Mucosa of rectum (tissue), 2 donors: ENCODE results near the gene GPR137.

ENCODE experiments used
- H3K27ac ChIP-seq, 2 donors: one replicate each; pipeline ENCODE4 v1.7.0; 2013; ENCODE audit warnings: inconsistent platforms in 2 of 2, low read depth in 2 of 2, low read length in 2 of 2
- H3K27me3 ChIP-seq, 2 donors: one replicate each; pipeline ENCODE4 v1.7.0; 2013; ENCODE audit warnings: low read length in 2 of 2; ENCODE audit not compliant: control insufficient read depth in 2 of 2, insufficient read depth in 2 of 2
- H3K36me3 ChIP-seq, 2 donors: one replicate each; pipeline ENCODE4 v1.7.0; 2013; ENCODE audit warnings: low read length in 2 of 2; ENCODE audit not compliant: control insufficient read depth in 2 of 2, insufficient read depth in 2 of 2
- H3K4me1 ChIP-seq, 2 donors: one replicate each; pipeline ENCODE4 v1.7.0; 2013; ENCODE audit warnings: low read length in 2 of 2, mild to moderate bottlenecking in 1 of 2; ENCODE audit not compliant: control insufficient read depth in 2 of 2, insufficient read depth in 2 of 2
- H3K4me3 ChIP-seq, 2 donors: one replicate each; pipeline ENCODE4 v1.7.0; 2013; ENCODE audit warnings: low read length in 2 of 2
- H3K9ac ChIP-seq, 2 donors: one replicate each; pipeline ENCODE4 v1.7.0; 2013; ENCODE audit warnings: low read length in 2 of 2, low read depth in 1 of 2, mild to moderate bottlenecking in 1 of 2
- H3K9me3 ChIP-seq, 2 donors: one replicate each; pipeline ENCODE4 v1.7.0; 2013; ENCODE audit warnings: low read length in 2 of 2; ENCODE audit not compliant: control insufficient read depth in 2 of 2
- donor health status: healthy.
- donor health status: Normal muscosa, but diverticular disease.

Gene GPR137

DNA sequence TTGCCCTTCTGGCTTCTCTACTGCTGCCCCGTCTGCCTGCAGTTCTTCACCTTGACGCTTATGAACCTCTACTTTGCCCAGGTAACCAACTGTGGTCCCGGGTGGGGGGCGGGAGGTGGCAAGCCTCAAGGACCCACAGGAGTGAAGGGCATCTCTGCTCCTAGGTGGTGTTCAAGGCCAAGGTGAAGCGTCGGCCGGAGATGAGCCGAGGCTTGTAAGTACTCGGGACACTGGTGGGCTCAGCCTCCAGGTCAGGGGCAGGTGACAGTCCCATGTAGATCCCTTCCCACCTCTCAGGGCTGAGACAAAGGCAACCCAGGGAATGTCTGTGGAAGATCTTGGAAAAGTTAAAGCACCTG, 1.1 kb downstream of the GPR137 start:
- no peak overlapping the region for H3K9ac ChIP-seq

GRCh38 chr11:64287676-64288352, 2.2 kb downstream of the GPR137 start:
- peaks cover 27 to 32% of the 10 kb centered on the region in 2 donors for H3K4me1 ChIP-seq
- H3K27me3 ChIP-seq: peaks cover 18 to 22% of the 10 kb centered on the region in 2 donors
- H3K4me3 ChIP-seq: no peak overlapping the region
- H3K9me3 ChIP-seq: no peaks in the 10 kb centered on the region
- no peaks in the 10 kb centered on the region for H3K36me3 ChIP-seq
- H3K9ac ChIP-seq: no peak overlapping the region
- no peak overlapping the region for H3K27ac ChIP-seq

More for the DNA sequence above, 1.1 kb downstream of the GPR137 start:
- H3K36me3 ChIP-seq: peaks cover 2 to 4% of the 10 kb centered on the region in 2 donors
- H3K9me3 ChIP-seq: no peaks in the 10 kb centered on the region
- H3K4me3 ChIP-seq: no peak overlapping the region
- H3K27ac ChIP-seq: no peak overlapping the region
- H3K4me1 ChIP-seq: peaks cover 23 to 26% of the 10 kb centered on the region in 2 donors
- peaks cover 11 to 14% of the 10 kb centered on the region in 2 donors for H3K27me3 ChIP-seq

- Histone ChIP-seq H3K9me3 (no peaks in the 10 kb centered on the region), H3K27me3 (peaks cover 22 to 27% of the 10 kb centered on the region in 2 donors), H3K9ac (no peak overlapping the region), H3K4me1 (peaks cover 21 to 27% of the 10 kb centered on the region in 2 donors), H3K36me3 (no peaks in the 10 kb centered on the region), H3K4me3 (no peak overlapping the region), H3K27ac (no peak overlapping the region)
Observed at GRCh38 chr11:64288353-64288750, 2.7 kb downstream of the GPR137 start.

GRCh38 chr11:64289002-64289564, 3.4 kb downstream of the GPR137 start:
- Histone ChIP-seq H3K9me3 (no peaks in the 10 kb centered on the region), H3K4me3 (no peak overlapping the region), H3K9ac (no peak overlapping the region), H3K27ac (no peak overlapping the region), H3K27me3 (peaks cover 26 to 31% of the 10 kb centered on the region in 2 donors), H3K36me3 (no peaks in the 10 kb centered on the region), H3K4me1 (peaks cover 14 to 20% of the 10 kb centered on the region in 2 donors)

DNA sequence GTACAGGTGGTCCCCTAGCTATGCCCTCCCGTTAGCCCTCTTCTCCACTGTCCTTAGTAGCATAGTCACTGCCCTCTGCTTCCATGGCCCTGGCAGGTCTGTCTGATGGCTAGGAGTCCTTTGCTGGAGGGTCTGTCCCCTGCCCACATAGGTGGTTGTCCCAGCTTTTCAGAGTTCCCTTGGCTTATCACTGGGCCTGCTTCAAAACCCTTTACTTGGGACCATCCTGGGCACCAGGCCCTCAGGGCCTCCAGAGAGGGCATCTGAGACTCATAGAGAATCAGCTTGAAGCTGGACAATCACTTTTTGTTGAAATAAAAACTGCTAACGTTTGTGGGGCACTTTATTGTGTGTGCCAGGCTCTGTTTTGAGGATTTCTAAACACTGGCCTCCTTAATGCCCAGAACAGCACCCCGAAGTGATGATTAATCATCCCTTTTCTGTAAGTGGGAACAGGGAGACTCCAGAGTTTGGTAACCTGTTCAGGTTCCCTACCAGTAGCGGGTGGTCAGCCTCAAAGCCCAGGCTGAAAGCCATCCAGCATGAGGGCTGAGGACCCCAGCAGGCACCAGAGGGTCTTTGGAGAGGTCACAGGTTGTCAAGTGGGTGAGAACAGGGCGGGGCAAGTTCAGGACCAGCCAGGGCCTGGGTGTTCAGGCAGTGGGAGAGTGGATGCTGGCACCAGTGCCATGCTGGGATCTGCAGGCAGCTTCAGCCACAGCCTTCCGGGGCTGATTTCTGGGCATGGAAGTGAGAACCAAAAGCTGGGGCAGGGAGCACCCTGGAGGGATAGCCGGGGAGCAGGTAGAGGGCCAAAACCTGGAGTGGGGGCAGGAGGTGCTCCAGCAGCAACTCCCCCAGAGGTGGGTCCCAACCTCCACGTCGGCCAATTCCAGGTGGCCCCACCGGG, 5.0 kb downstream of the GPR137 start:
- no peaks in the 10 kb centered on the region for H3K36me3 ChIP-seq
- H3K27me3 ChIP-seq: peaks cover 34 to 39% of the 10 kb centered on the region in 2 donors
- H3K9me3 ChIP-seq: no peaks in the 10 kb centered on the region
- no peak overlapping the region for H3K4me3 ChIP-seq
- H3K27ac ChIP-seq: no peak overlapping the region
- peaks cover 12 to 17% of the 10 kb centered on the region in 2 donors for H3K4me1 ChIP-seq
- H3K9ac ChIP-seq: no peak overlapping the region

DNA sequence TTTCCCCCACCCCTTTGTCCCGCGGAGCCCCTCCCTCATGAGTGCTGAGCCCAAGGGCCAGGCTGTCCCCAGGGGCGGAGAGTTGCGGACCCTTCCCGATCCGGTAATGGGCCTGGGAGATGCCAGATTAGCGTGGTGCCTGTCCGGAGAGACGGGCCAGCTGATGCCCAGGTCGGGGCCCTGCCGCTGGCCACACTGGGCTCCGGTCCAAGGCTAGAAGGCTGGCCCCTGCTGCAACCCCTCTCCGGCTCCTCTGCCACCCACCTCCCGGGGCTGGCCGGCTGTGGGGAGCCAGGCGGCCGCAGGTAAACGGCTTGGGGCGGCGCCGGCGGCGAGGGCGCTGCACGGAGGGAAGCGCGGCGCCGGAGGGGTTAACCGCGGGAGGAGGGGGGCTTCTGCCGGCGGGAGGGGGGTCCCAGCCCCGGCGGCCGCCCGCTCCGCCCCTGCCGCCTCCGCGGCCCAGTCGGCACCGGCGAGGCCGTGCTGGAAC, 5.7 kb downstream of the GPR137 start, which contains the start of gene KCNK4:
TSS of gene KCNK4 (plus strand) at position 41 of the 490 bp plus-strand sequence. CDS start 1,717 bp downstream, outside the sequence.
- H3K4me1 ChIP-seq: peaks cover 7 to 14% of the 10 kb centered on the region in 2 donors
- H3K27ac ChIP-seq: no peak within 1 kb of the TSS
- H3K4me3 ChIP-seq: peak within 1 kb of the TSS in 1 of 2 donors; percentile 20
- no peaks in the 10 kb centered on the region for H3K36me3 ChIP-seq
- no peak within 1 kb of the TSS for H3K9ac ChIP-seq
- H3K9me3 ChIP-seq: no peaks in the 10 kb centered on the region
- H3K27me3 ChIP-seq: peaks cover 39 to 45% of the 10 kb centered on the region in 2 donors

GRCh38 chr11:64291752-64292459, 6.3 kb downstream of the GPR137 start:
- Histone ChIP-seq H3K4me3 (peak overlapping the region; percentile 20), H3K9ac (no peak overlapping the region)

DNA sequence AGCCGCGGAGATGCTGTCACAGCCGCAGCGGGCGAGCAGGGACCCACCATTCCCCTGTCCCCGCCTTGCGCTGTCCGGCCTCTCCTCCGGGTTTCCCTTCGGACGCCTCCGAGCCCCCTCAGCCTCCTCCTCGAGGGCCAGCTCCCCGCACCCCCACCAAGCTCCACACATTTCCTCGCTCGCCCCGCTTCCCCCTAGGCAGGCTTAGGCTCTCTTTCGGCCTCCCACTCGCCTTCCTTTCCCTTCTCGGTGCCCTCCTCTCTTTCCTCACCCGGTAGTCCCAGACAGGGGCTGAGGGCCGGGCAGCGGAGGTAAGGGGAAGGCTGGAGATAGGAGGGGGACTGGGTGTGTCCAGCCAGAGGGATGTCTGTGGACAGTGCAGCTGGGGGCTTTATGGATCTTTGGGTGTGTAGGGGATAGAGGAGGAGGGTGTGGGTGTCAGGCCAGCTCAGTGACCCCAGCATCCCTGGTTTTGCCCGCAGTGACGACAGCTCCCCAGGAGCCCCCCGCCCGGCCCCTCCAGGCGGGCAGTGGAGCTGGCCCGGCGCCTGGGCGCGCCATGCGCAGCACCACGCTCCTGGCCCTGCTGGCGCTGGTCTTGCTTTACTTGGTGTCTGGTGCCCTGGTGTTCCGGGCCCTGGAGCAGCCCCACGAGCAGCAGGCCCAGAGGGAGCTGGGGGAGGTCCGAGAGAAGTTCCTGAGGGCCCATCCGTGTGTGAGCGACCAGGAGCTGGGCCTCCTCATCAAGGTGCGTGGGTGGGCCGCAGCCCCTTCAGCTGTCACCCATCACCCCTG, 7.0 kb downstream of the GPR137 start:
- no peak overlapping the region for H3K27ac ChIP-seq
- H3K9me3 ChIP-seq: no peaks in the 10 kb centered on the region
- peaks cover 53 to 58% of the 10 kb centered on the region in 2 donors for H3K27me3 ChIP-seq
- peaks cover 4 to 9% of the 10 kb centered on the region in 2 donors for H3K4me1 ChIP-seq
- no peaks in the 10 kb centered on the region for H3K36me3 ChIP-seq
- H3K9ac ChIP-seq: no peak overlapping the region
- peak overlapping the region; percentile 20 for H3K4me3 ChIP-seq

More at GRCh38 chr11:64291752-64292459, 6.3 kb downstream of the GPR137 start:
- H3K27me3 ChIP-seq: peaks cover 45 to 51% of the 10 kb centered on the region in 2 donors
- H3K9me3 ChIP-seq: no peaks in the 10 kb centered on the region
- H3K27ac ChIP-seq: no peak overlapping the region
- H3K4me1 ChIP-seq: peaks cover 4 to 9% of the 10 kb centered on the region in 2 donors
- H3K36me3 ChIP-seq: no peaks in the 10 kb centered on the region

GRCh38 chr11:64294774-64295173, 9.1 kb downstream of the GPR137 start:
- Histone ChIP-seq H3K27ac (no peak overlapping the region), H3K9ac (no peak overlapping the region), H3K9me3 (no peaks in the 10 kb centered on the region), H3K36me3 (no peaks in the 10 kb centered on the region), H3K27me3 (peaks cover 64 to 79% of the 10 kb centered on the region in 2 donors), H3K4me3 (no peak overlapping the region), H3K4me1 (peaks cover 6 to 16% of the 10 kb centered on the region in 2 donors)
